A673 (cell line): ENCODE results near the gene PPP1R37. TPM values are rescaled to one million over a fixed set of nuclear protein-coding genes. Genes with fewer than 3 reads are reported as not detected.

Source experiments
- Bru-seq: library from RNA; stranded (reverse); fragments of 400-500 nt; gene quantifications from one replicate; lab custom pipeline; 2021; lab: Mats Ljungman, UMichigan
- BruChase-seq, 2 experiments: library from RNA; stranded (reverse); fragments of 400-500 nt; gene quantifications; one replicate each; lab custom pipeline; 2021; lab: Mats Ljungman, UMichigan
- BruUV-seq: library from RNA; stranded (reverse); fragments of 400-500 nt; replicated peaks from 2 replicates; lab custom pipeline; 2021; lab: Mats Ljungman, UMichigan
- CTCF ChIA-PET: fragments of 300-600 bp; sonication (Branson Sonifier 250); formaldehyde crosslinking; loops from one replicate; lab custom pipeline; 2022; ENCODE audit warnings: antibody characterized with exemption; lab: Charles Lee
- POLR2A ChIA-PET: fragments of 300-600 bp; sonication (Branson Sonifier 250); formaldehyde crosslinking; loops from one replicate; lab custom pipeline; 2022; ENCODE audit warnings: antibody characterized with exemption; ENCODE audit not compliant: low non-redundant PET; lab: Charles Lee
- DNase-seq: peaks from one replicate; pipeline ENCODE4 v3.0.0-alpha.2; 2015; ENCODE audit warnings: low spot score
- H3K27ac ChIP-seq: fragments of 200-600 bp; sonication (generic); 2 replicates; pipeline ENCODE4 v1.5.1; 2016; ENCODE audit warnings: mixed run types, low read depth, mild to moderate bottlenecking, mixed read lengths, antibody characterized with exemption, low read length; ENCODE audit not compliant: poor library complexity, severe bottlenecking
- H3K27me3 ChIP-seq: fragments of 200-600 bp; sonication (generic); replicated peaks from 2 replicates; pipeline ENCODE4 v1.6.1; 2017; ENCODE audit warnings: mixed run types, low read depth, mild to moderate bottlenecking, mixed read lengths, antibody characterized with exemption, low read length; ENCODE audit not compliant: insufficient read depth, poor library complexity
- H3K36me3 ChIP-seq: fragments of 200-600 bp; sonication (generic); 2 replicates; pipeline ENCODE4 v1.6.1; 2016; ENCODE audit warnings: mixed run types, mild to moderate bottlenecking, mixed read lengths, antibody characterized with exemption, low read length; ENCODE audit not compliant: insufficient read depth, poor library complexity, severe bottlenecking
- H3K4me1 ChIP-seq: fragments of 200-600 bp; sonication (generic); 2 replicates; pipeline ENCODE4 v1.6.1; 2017; ENCODE audit warnings: mixed run types, mild to moderate bottlenecking, mixed read lengths, antibody characterized with exemption, low read length; ENCODE audit not compliant: insufficient read depth, poor library complexity, severe bottlenecking
- H3K4me3 ChIP-seq: fragments of 200-600 bp; sonication (generic); 2 replicates; pipeline ENCODE4 v1.5.1; 2016; ENCODE audit warnings: low read depth, mixed run types, mild to moderate bottlenecking, mixed read lengths, low read length; ENCODE audit not compliant: poor library complexity, severe bottlenecking
- H3K9me3 ChIP-seq: fragments of 200-600 bp; sonication (generic); 2 replicates; pipeline ENCODE4 v1.6.1; 2016; ENCODE audit warnings: mixed run types, low read depth, mild to moderate bottlenecking, mixed read lengths, antibody characterized with exemption, low read length; ENCODE audit not compliant: poor library complexity, severe bottlenecking
- CTCF ChIP-seq: fragments of 300-800, 200-600 bp; sonication (generic); conservative IDR thresholded peaks from 2 replicates; pipeline ENCODE4 v1.5.1; 2017; ENCODE audit warnings: low read depth, mild to moderate bottlenecking, antibody characterized with exemption, low read length, moderate library complexity, mixed read lengths
- EZH2 ChIP-seq: fragments of 200-600 bp; sonication (generic); IDR thresholded peaks from 2 replicates; pipeline ENCODE4 v1.6.1; 2017; ENCODE audit warnings: borderline replicate concordance, low read depth, mild to moderate bottlenecking, mixed read lengths, antibody characterized with exemption, low read length; ENCODE audit not compliant: poor library complexity, severe bottlenecking
- intact Hi-C: fragments of 100-400 bp; cut with micrococcal nuclease; formaldehyde crosslinking; loops from one replicate; pipeline ENCODE4 v1.10.0; 2022; ENCODE audit not compliant: unreplicated experiment
- long read RNA-seq: library from polyadenylated mRNA; stranded (forward); transcript quantifications from one replicate; pipeline ENCODE4 v2.0.0, GENCODE V29; 2022
- total RNA-seq: library from RNA; stranded (reverse); gene quantifications from 2 replicates; pipeline ENCODE4 v1.2.3, GENCODE V29; 2021

The PPP1R37 gene
- total RNA-seq (33.6 and 34.0 TPM in 2 replicates), Bru-seq, nascent RNA (percentile 71 among the genes with signal in this experiment), BruChase-seq, experiment 1, labeled RNA remaining after a 2-hour chase (percentile 75 among the genes with signal in this experiment), BruChase-seq, experiment 2, labeled RNA remaining after a 6-hour chase (percentile 91 among the genes with signal in this experiment)
- long read RNA-seq, partial matches to known transcripts: 0 of 3 reads
- long read RNA-seq, other reads (novel, unspliced or antisense): 2 of 3 reads

GRCh38 chr19:45092747-45093678, at the start of gene PPP1R37:
PPP1R37 (plus strand) TSS chr19:45093179; CDS start chr19:45093326, 147 bp downstream.
- BruUV-seq: no TSS peak
- ChIA-PET POLR2A (no interaction called here), CTCF (interaction anchor here (0.8 kb wide), 1 partner anchor 86 kb away, joined by 3 read pairs; the partner anchor contains the start of gene BLOC1S3)
- H3K27ac ChIP-seq: peak within 1 kb of the TSS; percentile 99
- TF ChIP-seq EZH2: no peak
- TF ChIP-seq CTCF: 0 out of 2 replicates have a peak, but pooled peaks have one; percentile 9
- no peaks in the 10 kb centered on the region for H3K9me3 ChIP-seq
- DNase-seq: peak; percentile 99
- H3K4me3 ChIP-seq: peak within 1 kb of the TSS; percentile 99
- intact Hi-C loops: loop anchor here (5.0 kb wide), 1 partner anchor 91 kb away; the partner anchor contains the start of gene RELB
- H3K27me3 ChIP-seq: no peaks in the 10 kb centered on the region
- peaks cover 20% of the 10 kb centered on the region for H3K4me1 ChIP-seq
- H3K36me3 ChIP-seq: peaks cover 8% of the 10 kb centered on the region

- CTCF ChIA-PET: no interaction called here
- no peak overlapping the region for H3K4me3 ChIP-seq
- TF ChIP-seq EZH2 (no peak), CTCF (no peak)
- no peaks in the 10 kb centered on the region for H3K4me1 ChIP-seq
- intact Hi-C loops: no loop called here
- H3K27ac ChIP-seq: no peak overlapping the region
- DNase-seq: no peak
- H3K9me3 ChIP-seq: no peaks in the 10 kb centered on the region
- no peaks in the 10 kb centered on the region for H3K27me3 ChIP-seq
- H3K36me3 ChIP-seq: peaks cover 50% of the 10 kb centered on the region
- POLR2A ChIA-PET: no interaction called here
- BruUV-seq: no TSS peak
Observed at GRCh38 chr19:45045671-45046353, 47.2 kb upstream of the PPP1R37 start.

GRCh38 chr19:45046355-45046754, 46.6 kb upstream of the PPP1R37 start:
- intact Hi-C loops: no loop called here
- no TSS peak for BruUV-seq

More at GRCh38 chr19:45046355-45046754, 46.6 kb upstream of the PPP1R37 start:
- Histone ChIP-seq H3K36me3 (peaks cover 45% of the 10 kb centered on the region), H3K27me3 (no peaks in the 10 kb centered on the region), H3K4me3 (no peak overlapping the region), H3K9me3 (no peaks in the 10 kb centered on the region), H3K4me1 (no peaks in the 10 kb centered on the region), H3K27ac (no peak overlapping the region)
- no peak for TF ChIP-seq CTCF
- no peak for TF ChIP-seq EZH2
- DNase-seq: no peak
- ChIA-PET POLR2A (no interaction called here), CTCF (no interaction called here)
